ENCODE results near the gene RAMACL.

DNA sequence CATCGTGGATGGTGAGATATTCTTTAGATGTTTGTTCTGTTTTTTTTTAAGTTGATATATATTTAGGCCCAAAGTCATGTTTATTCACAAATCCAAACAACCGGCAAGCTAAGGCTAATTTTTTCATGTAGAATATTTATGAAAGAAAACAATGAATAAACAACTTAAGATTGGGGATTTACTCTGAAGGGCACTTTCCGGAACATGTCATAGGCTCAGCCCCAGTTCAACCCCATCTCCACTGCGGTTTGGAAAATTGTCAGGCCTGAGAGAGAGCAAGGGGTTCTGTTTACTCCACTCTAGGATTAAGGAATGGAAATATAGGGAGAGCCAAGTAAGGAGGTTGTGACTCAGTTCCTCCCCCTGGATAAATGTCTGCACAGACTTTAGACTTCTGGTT, 22.3 kb upstream of the RAMACL start:
- TF ChIP-seq, protein P1, sequence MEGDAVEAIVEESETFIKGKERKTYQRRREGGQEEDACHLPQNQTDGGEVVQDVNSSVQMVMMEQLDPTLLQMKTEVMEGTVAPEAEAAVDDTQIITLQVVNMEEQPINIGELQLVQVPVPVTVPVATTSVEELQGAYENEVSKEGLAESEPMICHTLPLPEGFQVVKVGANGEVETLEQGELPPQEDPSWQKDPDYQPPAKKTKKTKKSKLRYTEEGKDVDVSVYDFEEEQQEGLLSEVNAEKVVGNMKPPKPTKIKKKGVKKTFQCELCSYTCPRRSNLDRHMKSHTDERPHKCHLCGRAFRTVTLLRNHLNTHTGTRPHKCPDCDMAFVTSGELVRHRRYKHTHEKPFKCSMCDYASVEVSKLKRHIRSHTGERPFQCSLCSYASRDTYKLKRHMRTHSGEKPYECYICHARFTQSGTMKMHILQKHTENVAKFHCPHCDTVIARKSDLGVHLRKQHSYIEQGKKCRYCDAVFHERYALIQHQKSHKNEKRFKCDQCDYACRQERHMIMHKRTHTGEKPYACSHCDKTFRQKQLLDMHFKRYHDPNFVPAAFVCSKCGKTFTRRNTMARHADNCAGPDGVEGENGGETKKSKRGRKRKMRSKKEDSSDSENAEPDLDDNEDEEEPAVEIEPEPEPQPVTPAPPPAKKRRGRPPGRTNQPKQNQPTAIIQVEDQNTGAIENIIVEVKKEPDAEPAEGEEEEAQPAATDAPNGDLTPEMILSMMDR (IDR thresholded peaks at IDR 0.05), result no peak
- TF ChIP-seq POLR2A (IDR thresholded peaks at IDR 0.05), result no peak

All from uterus (tissue), 2 donors.